ENCODE results near the gene ZNF385C.
A peak's percentile ranks its signal among the peaks of the same experiment; 100 is the strongest.

ZNF385C gene

GRCh38 chr17:42109086-42109485 lies 10.8 kb upstream of the ZNF385C start:
- Histone ChIP-seq H3K9me2 (replicated peaks; ENCODE audit: insufficient read depth, low read length) (no peaks in the 10 kb centered on the region), H3K27me3 (replicated peaks; ENCODE audit: insufficient read depth, low read length) (no peaks in the 10 kb centered on the region), H3K9ac (ENCODE audit: low read length) (no peak overlapping the region), H3K36me3 (replicated peaks; ENCODE audit: insufficient read depth, low read length) (no peaks in the 10 kb centered on the region), H4K20me1 (ENCODE audit: insufficient read depth, low read length) (no peaks in the 10 kb centered on the region), H3K4me1 (ENCODE audit: low read length) (peaks cover 29% of the 10 kb centered on the region), H3K9me3 (replicated peaks; ENCODE audit: insufficient read depth, low read length) (no peaks in the 10 kb centered on the region), H3K4me2 (ENCODE audit: low read depth, low read length) (no peak overlapping the region), H3F3A (ENCODE audit: insufficient read depth, low read length) (peaks cover 21% of the 10 kb centered on the region), H3K27ac (ENCODE audit: low read length) (no peak overlapping the region), H3K4me3 (ENCODE audit: low read length) (no peak overlapping the region), H3K79me2 (ENCODE audit: low read length) (no peaks in the 10 kb centered on the region), H2AFZ (ENCODE audit: low read length) (no peak overlapping the region)
- TF ChIP-seq CTCF (IDR thresholded peaks at IDR 0.05; ENCODE audit: low read length) (no peak), EZH2 (optimal IDR thresholded peaks at IDR 0.05; ENCODE audit: low read depth, low read length) (no peak), EZH2phosphoT487 (IDR thresholded peaks at IDR 0.05; ENCODE audit: low read length) (no peak)
- no peak for DNase-seq

GRCh38 chr17:42107597-42108576 lies 9.6 kb upstream of the ZNF385C start:
- H3F3A ChIP-seq (ENCODE audit: insufficient read depth, low read length): peaks cover 12% of the 10 kb centered on the region
- H3K4me1 ChIP-seq (ENCODE audit: low read length): peaks cover 18% of the 10 kb centered on the region
- no peaks in the 10 kb centered on the region for H4K20me1 ChIP-seq (ENCODE audit: insufficient read depth, low read length)
- H3K9ac ChIP-seq (ENCODE audit: low read length): no peak overlapping the region
- no peaks in the 10 kb centered on the region for H3K9me3 ChIP-seq (replicated peaks; ENCODE audit: insufficient read depth, low read length)
- no peak overlapping the region for H3K27ac ChIP-seq (ENCODE audit: low read length)
- no peaks in the 10 kb centered on the region for H3K9me2 ChIP-seq (replicated peaks; ENCODE audit: insufficient read depth, low read length)
- H2AFZ ChIP-seq (ENCODE audit: low read length): peak overlapping the region; percentile 58
- H3K36me3 ChIP-seq (replicated peaks; ENCODE audit: insufficient read depth, low read length): no peaks in the 10 kb centered on the region
- H3K27me3 ChIP-seq (replicated peaks; ENCODE audit: insufficient read depth, low read length): no peaks in the 10 kb centered on the region
- H3K4me2 ChIP-seq (ENCODE audit: low read depth, low read length): peak overlapping the region; percentile 65; the same call in 1 of the 2 replicates
- no peak overlapping the region for H3K4me3 ChIP-seq (ENCODE audit: low read length)
- H3K79me2 ChIP-seq (ENCODE audit: low read length): no peaks in the 10 kb centered on the region
- TF ChIP-seq EZH2phosphoT487 (IDR thresholded peaks at IDR 0.05; ENCODE audit: low read length) (no peak), CTCF (IDR thresholded peaks at IDR 0.05; ENCODE audit: low read length) (no peak), EZH2 (optimal IDR thresholded peaks at IDR 0.05; ENCODE audit: low read depth, low read length) (no peak)
- peak; percentile 82 for DNase-seq

GRCh38 chr17:42107124-42107523 lies 8.9 kb upstream of the ZNF385C start:
- TF ChIP-seq EZH2 (optimal IDR thresholded peaks at IDR 0.05; ENCODE audit: low read depth, low read length): no peak
- no peak for TF ChIP-seq EZH2phosphoT487 (IDR thresholded peaks at IDR 0.05; ENCODE audit: low read length)
- no peak for TF ChIP-seq CTCF (IDR thresholded peaks at IDR 0.05; ENCODE audit: low read length)
- H3K9ac ChIP-seq (ENCODE audit: low read length): no peak overlapping the region
- no peaks in the 10 kb centered on the region for H3K9me2 ChIP-seq (replicated peaks; ENCODE audit: insufficient read depth, low read length)
- H3K27ac ChIP-seq (ENCODE audit: low read length): no peak overlapping the region
- H2AFZ ChIP-seq (ENCODE audit: low read length): no peak overlapping the region
- no peak overlapping the region for H3K4me3 ChIP-seq (ENCODE audit: low read length)
- H3K79me2 ChIP-seq (ENCODE audit: low read length): no peaks in the 10 kb centered on the region
- peak overlapping the region; percentile 65; the same call in 1 of the 2 replicates for H3K4me2 ChIP-seq (ENCODE audit: low read depth, low read length)
- no peaks in the 10 kb centered on the region for H3K27me3 ChIP-seq (replicated peaks; ENCODE audit: insufficient read depth, low read length)
- no peaks in the 10 kb centered on the region for H3K36me3 ChIP-seq (replicated peaks; ENCODE audit: insufficient read depth, low read length)
- peaks cover 6% of the 10 kb centered on the region; the same call in 1 of the 2 replicates for H3F3A ChIP-seq (ENCODE audit: insufficient read depth, low read length)
- peaks cover 13% of the 10 kb centered on the region for H3K4me1 ChIP-seq (ENCODE audit: low read length)
- DNase-seq: no peak
- H4K20me1 ChIP-seq (ENCODE audit: insufficient read depth, low read length): no peaks in the 10 kb centered on the region
- no peaks in the 10 kb centered on the region for H3K9me3 ChIP-seq (replicated peaks; ENCODE audit: insufficient read depth, low read length)

Data from MM.1S (cell line).